Loucy (cell line): Measurements from ENCODE around the gene TMTC4.

Source experiments
- H2AFZ ChIP-seq: fragments of 200-600 bp; sonication (generic); 2 replicates; pipeline ENCODE4 v1.6.0; 2016; ENCODE audit warnings: antibody characterized with exemption, mild to moderate bottlenecking, low read length, moderate library complexity
- H3F3A ChIP-seq: fragments of 200-600 bp; 2 replicates; pipeline ENCODE4 v1.6.0; 2016; ENCODE audit warnings: antibody characterized with exemption, low read depth, mild to moderate bottlenecking
- H3K27me3 ChIP-seq: fragments of 200-600 bp; sonication (generic); 2 replicates; pipeline ENCODE4 v1.6.1; 2014; ENCODE audit warnings: low read length, mild to moderate bottlenecking; ENCODE audit not compliant: insufficient read depth, poor library complexity, severe bottlenecking
- H3K36me3 ChIP-seq: fragments of 200-600 bp; sonication (generic); 2 replicates; pipeline ENCODE4 v1.6.1; 2016; ENCODE audit warnings: low read length; ENCODE audit not compliant: insufficient read depth
- H3K4me1 ChIP-seq: fragments of 200-600 bp; sonication (generic); 2 replicates; pipeline ENCODE4 v1.5.1; 2014; ENCODE audit warnings: low read length, mild to moderate bottlenecking; ENCODE audit not compliant: insufficient read depth, poor library complexity, severe bottlenecking
- H3K4me2 ChIP-seq: fragments of 200-600 bp; sonication (generic); 2 replicates; pipeline ENCODE4 v1.6.0; 2014; ENCODE audit warnings: antibody characterized with exemption, low read length, low read depth, mild to moderate bottlenecking; ENCODE audit not compliant: poor library complexity, severe bottlenecking
- H3K4me3 ChIP-seq: fragments of 200-600 bp; sonication (generic); 2 replicates; pipeline ENCODE4 v1.5.1; 2014; ENCODE audit warnings: low read length, mild to moderate bottlenecking, mixed read lengths; ENCODE audit not compliant: poor library complexity, severe bottlenecking
- H3K79me2 ChIP-seq: fragments of 200-600 bp; sonication (generic); 2 replicates; pipeline ENCODE4 v1.6.1; 2014; ENCODE audit warnings: low read length; ENCODE audit not compliant: insufficient read depth
- H3K9ac ChIP-seq: fragments of 200-600 bp; sonication (generic); 2 replicates; pipeline ENCODE4 v1.6.0; 2014; ENCODE audit warnings: mild to moderate bottlenecking, low read depth, low read length, moderate library complexity; ENCODE audit not compliant: poor library complexity, severe bottlenecking
- H3K9me2 ChIP-seq: fragments of 200-600 bp; sonication (generic); replicated peaks from 2 replicates; pipeline ENCODE4 v1.6.1; 2016; ENCODE audit warnings: low read depth, low read length, mixed read lengths
- H3K9me3 ChIP-seq: fragments of 200-600 bp; sonication (generic); 2 replicates; pipeline ENCODE4 v1.6.1; 2014; ENCODE audit warnings: mild to moderate bottlenecking, antibody characterized with exemption, low read length, low read depth; ENCODE audit not compliant: insufficient read depth
- H4K20me1 ChIP-seq: fragments of 200-600 bp; sonication (generic); 2 replicates; pipeline ENCODE4 v1.6.0; 2014; ENCODE audit warnings: antibody characterized with exemption, low read length, mild to moderate bottlenecking; ENCODE audit not compliant: insufficient read depth, poor library complexity, severe bottlenecking
- CTCF ChIP-seq: fragments of 200-600 bp; sonication (generic); conservative IDR thresholded peaks from 2 replicates; pipeline ENCODE4 v1.5.1; 2014; ENCODE audit warnings: mild to moderate bottlenecking, antibody characterized with exemption, low read length
- EZH2phosphoT487 ChIP-seq: fragments of 200-600 bp; IDR thresholded peaks from 2 replicates; pipeline ENCODE4 v1.6.1; 2018; ENCODE audit warnings: antibody characterized with exemption, mild to moderate bottlenecking, moderate library complexity, borderline replicate concordance

Gene TMTC4

GRCh38 chr13:100589178-100589725, 85.3 kb downstream of the TMTC4 start:
- Histone ChIP-seq H3K4me3 (peak overlapping the region; percentile 92), H3K9ac (no peak overlapping the region), H3F3A (no peaks in the 10 kb centered on the region), H3K9me2 (no peaks in the 10 kb centered on the region), H3K4me1 (peaks cover 15% of the 10 kb centered on the region), H3K27me3 (no peaks in the 10 kb centered on the region), H3K9me3 (no peaks in the 10 kb centered on the region), H4K20me1 (no peaks in the 10 kb centered on the region), H3K79me2 (no peaks in the 10 kb centered on the region), H3K36me3 (no peaks in the 10 kb centered on the region), H3K4me2 (peak overlapping the region; percentile 48), H2AFZ (peak overlapping the region; percentile 90)
- no peak for TF ChIP-seq EZH2phosphoT487
- no peak for TF ChIP-seq CTCF

- H3K4me2 ChIP-seq, result peak within 1 kb of the TSS; percentile 81
- H3K36me3 ChIP-seq, result no peaks in the 10 kb centered on the region
- no peaks in the 10 kb centered on the region for H3F3A ChIP-seq
- peak within 1 kb of the TSS; percentile 85 for H3K9ac ChIP-seq
- TF ChIP-seq EZH2phosphoT487 (no peak), CTCF (peak; percentile 65)
- no peaks in the 10 kb centered on the region for H3K79me2 ChIP-seq
- peaks cover 15% of the 10 kb centered on the region for H3K4me1 ChIP-seq
- H3K9me2 ChIP-seq, result no peaks in the 10 kb centered on the region
- H4K20me1 ChIP-seq, result no peaks in the 10 kb centered on the region
- H3K9me3 ChIP-seq, result no peaks in the 10 kb centered on the region
- peak within 1 kb of the TSS; percentile 100 for H2AFZ ChIP-seq
- no peaks in the 10 kb centered on the region for H3K27me3 ChIP-seq
- H3K4me3 ChIP-seq, result peak within 1 kb of the TSS; percentile 92
These were observed 86.0 kb downstream of the TMTC4 start, which contains the start of gene GGACT for GRCh38 chr13:100588331-100589177. TSS of gene GGACT (minus strand) at chr13:100588789. CDS start at chr13:100532591, 56,198 bp downstream.

DNA sequence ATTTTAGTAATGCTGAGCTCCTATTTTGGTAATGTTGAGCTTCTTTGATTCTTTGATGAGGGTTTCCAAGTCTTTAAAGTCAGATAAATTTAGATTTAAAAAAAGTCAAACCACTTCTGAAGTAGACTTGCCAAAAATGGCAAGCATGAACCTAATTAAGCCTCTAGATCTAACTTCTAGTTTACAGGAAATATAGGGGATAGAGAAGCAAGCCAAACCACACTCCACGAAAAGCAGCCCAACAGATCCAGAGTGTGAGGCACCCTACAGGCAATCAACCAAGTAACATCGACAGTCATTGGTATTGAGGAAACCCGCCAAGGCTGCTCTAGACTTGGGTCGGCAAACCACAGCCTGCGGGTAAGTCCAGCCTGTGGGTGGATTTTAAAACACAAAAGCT, 89.7 kb downstream of the TMTC4 start:
- H3K4me2 ChIP-seq, result no peak overlapping the region
- H3K9me2 ChIP-seq, result no peaks in the 10 kb centered on the region
- peaks cover 15% of the 10 kb centered on the region for H3K4me1 ChIP-seq
- no peak overlapping the region for H3K9ac ChIP-seq
- no peaks in the 10 kb centered on the region for H3K27me3 ChIP-seq
- H3K4me3 ChIP-seq, result no peak overlapping the region
- H2AFZ ChIP-seq, result no peak overlapping the region
- no peaks in the 10 kb centered on the region for H3F3A ChIP-seq
- no peaks in the 10 kb centered on the region for H3K79me2 ChIP-seq
- no peaks in the 10 kb centered on the region for H3K9me3 ChIP-seq
- no peaks in the 10 kb centered on the region for H4K20me1 ChIP-seq
- no peak for TF ChIP-seq EZH2phosphoT487
- TF ChIP-seq CTCF, result no peak
- H3K36me3 ChIP-seq, result no peaks in the 10 kb centered on the region
